Activated T-helper 1 cell treated with anti-CD3 and anti-CD28 coated beads, Interleukin-12 subunit alpha, Interleukin-12 subunit beta, Interleukin-2, Interleukin-4 antibody, amounts not matched to agents 30 ng/mL and 10 ng/mL and 1 ng/mL, durations not matched to agents 14 hours and 24 hours and 36 hours (primary cell): ENCODE data around the gene CUTA. TPM values are rescaled to one million over a fixed set of nuclear protein-coding genes. Genes with fewer than 3 reads are reported as not detected.
"Not testable (repeated sequence)": the region's sequence is repeated elsewhere in the genome, so short reads cannot be mapped to it uniquely, and the experiment has no call there.

ENCODE experiments used
- DNase-seq: peaks from one replicate; pipeline ENCODE4 v3.0.0; 2021; ENCODE audit warnings: low spot score
- H3K27ac Mint-ChIP-seq: one replicate; pipeline ENCODE4 v1.8.0; 2021; ENCODE audit warnings: mild to moderate bottlenecking, mixed read lengths
- H3K27me3 Mint-ChIP-seq: one replicate; pipeline ENCODE4 v1.8.0; 2022; ENCODE audit warnings: mild to moderate bottlenecking, moderate library complexity, mixed read lengths; ENCODE audit not compliant: insufficient read depth
- H3K36me3 Mint-ChIP-seq: one replicate; pipeline ENCODE4 v1.8.0; 2021; ENCODE audit warnings: low read depth, mixed read lengths
- H3K4me1 Mint-ChIP-seq: one replicate; pipeline ENCODE4 v1.8.0; 2021; ENCODE audit warnings: low read depth, mixed read lengths
- H3K4me3 Mint-ChIP-seq: one replicate; pipeline ENCODE4 v1.8.0; 2021; ENCODE audit warnings: mild to moderate bottlenecking, moderate library complexity, mixed read lengths
- H3K9me3 Mint-ChIP-seq: one replicate; pipeline ENCODE4 v1.8.0; 2021; ENCODE audit warnings: mixed read lengths
- intact Hi-C: fragments of 100-400 bp; cut with micrococcal nuclease; formaldehyde crosslinking; loops from one replicate; pipeline ENCODE4 v1.15.1; 2024
- total RNA-seq: library from RNA; stranded (reverse); gene quantifications from 2 replicates; pipeline ENCODE4 v1.2.3, GENCODE V29; 2022

CUTA gene
- total RNA-seq, 1 donor from 2014 or later = 131 TPM

DNA sequence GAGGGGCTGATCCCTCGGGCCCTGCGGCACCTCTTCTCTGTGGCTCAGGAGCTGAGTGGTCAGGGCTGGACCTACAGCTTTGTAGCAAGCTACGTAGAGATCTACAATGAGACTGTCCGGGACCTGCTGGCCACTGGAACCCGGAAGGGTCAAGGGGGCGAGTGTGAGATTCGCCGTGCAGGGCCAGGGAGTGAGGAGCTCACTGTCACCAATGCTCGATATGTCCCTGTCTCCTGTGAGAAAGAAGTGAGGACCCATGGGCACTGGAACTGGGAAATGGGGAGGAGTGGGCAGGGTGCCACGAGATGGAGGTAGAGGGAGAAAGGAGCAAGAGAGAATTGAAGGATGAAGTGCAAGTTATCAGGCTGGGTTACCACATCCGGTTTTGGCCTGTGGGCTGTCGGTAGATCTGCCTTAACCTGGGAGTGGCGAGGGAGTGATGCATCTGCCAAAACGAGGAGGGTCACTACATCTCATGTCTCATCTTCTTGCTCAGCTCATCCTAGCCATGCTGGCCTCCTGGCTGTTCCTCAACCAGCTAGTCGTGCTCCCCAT lies 12.4 kb downstream of the CUTA start:
- DNase-seq = no peak
- Mint-ChIP-seq H3K4me3 (no peak overlapping the region), H3K9me3 (no peaks in the 10 kb centered on the region), H3K27me3 (no peaks in the 10 kb centered on the region), H3K36me3 (peaks cover 56% of the 10 kb centered on the region), H3K27ac (peak overlapping the region; percentile 18), H3K4me1 (peaks cover 18% of the 10 kb centered on the region)
- intact Hi-C loops = no loop called here

DNA sequence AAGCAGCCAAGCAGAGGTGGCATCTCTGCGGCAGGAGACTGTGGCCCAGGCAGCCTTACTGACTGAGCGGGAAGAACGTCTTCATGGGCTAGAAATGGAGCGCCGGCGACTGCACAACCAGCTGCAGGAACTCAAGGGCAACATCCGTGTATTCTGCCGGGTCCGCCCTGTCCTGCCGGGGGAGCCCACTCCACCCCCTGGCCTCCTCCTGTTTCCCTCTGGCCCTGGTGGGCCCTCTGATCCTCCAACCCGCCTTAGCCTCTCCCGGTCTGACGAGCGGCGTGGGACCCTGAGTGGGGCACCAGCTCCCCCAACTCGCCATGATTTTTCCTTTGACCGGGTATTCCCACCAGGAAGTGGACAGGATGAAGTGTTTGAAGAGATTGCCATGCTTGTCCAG lies 13.0 kb downstream of the CUTA start:
- no peaks in the 10 kb centered on the region for H3K9me3 Mint-ChIP-seq
- no peak for DNase-seq
- peaks cover 15% of the 10 kb centered on the region for H3K4me1 Mint-ChIP-seq
- intact Hi-C loops = no loop called here
- H3K27ac Mint-ChIP-seq = no peak overlapping the region
- H3K36me3 Mint-ChIP-seq = peaks cover 61% of the 10 kb centered on the region
- H3K4me3 Mint-ChIP-seq = no peak overlapping the region
- H3K27me3 Mint-ChIP-seq = no peaks in the 10 kb centered on the region

DNA sequence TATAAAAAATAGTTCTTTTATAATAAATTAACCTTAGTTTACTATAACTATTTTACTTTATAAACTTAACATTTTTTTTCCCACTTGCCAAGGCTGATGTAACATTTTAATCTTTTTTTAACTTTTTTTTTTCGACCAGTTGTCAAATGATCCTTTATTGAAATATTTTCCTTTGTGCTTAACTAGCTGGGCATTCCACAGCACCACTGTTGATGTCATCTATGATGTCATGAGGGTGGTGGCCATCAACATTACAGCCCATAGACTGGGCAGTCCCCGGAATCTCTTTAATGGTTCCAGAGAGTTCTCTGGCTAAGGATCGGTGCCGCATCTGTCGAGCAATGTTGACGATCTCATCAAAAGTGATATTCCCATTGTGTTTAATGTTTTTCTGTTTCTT lies 18.0 kb downstream of the CUTA start:
- DNase-seq, intact Hi-C loops, H3K27ac Mint-ChIP-seq, H3K9me3 Mint-ChIP-seq, H3K4me3 Mint-ChIP-seq, H3K27me3 Mint-ChIP-seq: not testable (repeated sequence)
- H3K36me3 Mint-ChIP-seq = peaks cover 42% of the 10 kb centered on the region
- peaks cover 22% of the 10 kb centered on the region for H3K4me1 Mint-ChIP-seq

DNA sequence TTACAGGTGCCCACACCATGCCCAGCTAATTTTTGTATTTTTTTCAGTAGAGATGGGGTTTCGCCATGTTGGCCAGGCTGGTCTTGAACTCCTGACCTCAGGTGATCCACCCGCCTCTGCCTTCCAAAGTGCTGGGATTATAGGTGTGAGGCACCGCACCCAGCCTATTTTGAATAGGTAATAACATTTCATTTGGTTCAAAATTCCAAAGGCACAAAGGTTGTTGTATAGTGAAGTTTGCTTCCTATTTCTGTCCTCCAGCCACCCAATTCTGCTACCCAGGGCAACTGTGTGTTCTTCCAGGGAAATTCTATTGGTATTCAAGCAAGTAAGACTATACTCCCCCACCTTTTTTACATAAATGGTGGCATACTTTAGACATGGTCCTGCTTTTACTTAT lies 19.3 kb downstream of the CUTA start:
- H3K9me3 Mint-ChIP-seq, DNase-seq, intact Hi-C loops, H3K27me3 Mint-ChIP-seq, H3K4me3 Mint-ChIP-seq, H3K27ac Mint-ChIP-seq: not testable (repeated sequence)
- peaks cover 33% of the 10 kb centered on the region for H3K4me1 Mint-ChIP-seq
- peaks cover 33% of the 10 kb centered on the region for H3K36me3 Mint-ChIP-seq

DNA sequence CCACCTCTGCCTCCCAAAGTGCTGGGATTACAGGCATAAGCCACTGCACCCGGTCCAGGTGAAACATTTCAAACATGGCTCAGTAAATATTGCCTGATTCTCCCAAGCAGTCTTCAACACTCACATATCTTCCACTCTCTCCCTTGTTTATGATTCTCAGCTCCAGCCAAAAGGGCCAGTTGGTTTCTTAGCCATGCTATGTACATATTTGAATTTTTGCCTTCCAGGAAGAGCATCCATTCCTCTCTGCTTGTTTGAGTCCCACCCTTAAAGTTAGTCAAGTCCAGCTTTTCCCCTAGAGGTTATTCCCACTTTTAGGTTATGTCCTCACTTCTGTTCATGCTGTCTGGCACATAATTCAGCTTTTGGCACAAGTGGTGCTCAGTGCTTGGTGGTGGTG lies 20.4 kb downstream of the CUTA start:
- H3K9me3 Mint-ChIP-seq = no peaks in the 10 kb centered on the region
- intact Hi-C loops = no loop called here
- DNase-seq = no peak
- H3K4me1 Mint-ChIP-seq = peaks cover 41% of the 10 kb centered on the region
- H3K27ac Mint-ChIP-seq = peak overlapping the region; percentile 66
- H3K36me3 Mint-ChIP-seq = peaks cover 30% of the 10 kb centered on the region
- H3K4me3 Mint-ChIP-seq = no peak overlapping the region
- no peaks in the 10 kb centered on the region for H3K27me3 Mint-ChIP-seq

DNA sequence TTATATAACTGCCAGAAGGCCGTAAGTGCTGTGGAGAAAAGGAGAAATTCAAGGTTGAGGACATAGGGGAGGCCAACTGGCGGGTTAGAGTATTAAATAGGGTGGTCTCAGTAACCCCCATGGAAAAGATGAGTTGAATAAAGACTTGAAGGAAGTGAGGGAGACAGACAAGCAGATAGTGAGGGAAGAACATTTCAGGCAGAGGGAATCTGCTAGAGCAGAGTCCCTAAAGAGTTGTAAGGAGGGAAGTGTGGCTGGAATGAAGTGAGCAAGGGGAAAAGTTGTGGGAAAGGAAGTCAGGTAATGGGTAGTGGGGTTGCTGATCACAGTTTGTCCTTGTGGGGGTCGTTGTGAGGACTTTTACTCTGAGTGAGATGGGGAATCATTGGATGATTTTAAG lies 24.9 kb downstream of the CUTA start:
- peak overlapping the region; percentile 94 for H3K27ac Mint-ChIP-seq
- no peaks in the 10 kb centered on the region for H3K9me3 Mint-ChIP-seq
- DNase-seq = no peak
- peaks cover 54% of the 10 kb centered on the region for H3K4me1 Mint-ChIP-seq
- peaks cover 2% of the 10 kb centered on the region for H3K27me3 Mint-ChIP-seq
- intact Hi-C loops = loop anchor here (5.0 kb wide), 3 partner anchors 229 to 1196 kb away; partner anchors contain the start of genes ITPR3 and LEMD2
- peaks cover 17% of the 10 kb centered on the region for H3K36me3 Mint-ChIP-seq
- H3K4me3 Mint-ChIP-seq = peak overlapping the region; percentile 84

DNA sequence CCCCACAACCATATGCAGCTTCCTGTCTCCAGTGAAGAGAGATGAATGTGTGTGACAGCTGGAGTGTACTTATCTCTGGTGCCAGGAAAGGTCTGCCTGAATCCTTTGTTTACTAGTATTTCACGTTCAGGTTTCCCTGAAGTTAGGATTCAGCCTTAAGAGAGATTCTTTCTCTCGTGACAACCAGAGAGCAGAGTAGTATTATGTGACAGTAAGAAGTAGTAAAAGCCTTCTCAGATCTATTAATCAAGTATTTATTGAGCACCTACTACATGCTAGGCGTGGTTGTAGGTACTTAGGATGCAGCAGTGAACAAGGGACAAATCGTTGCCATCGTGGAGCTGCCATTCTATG lies 25.3 kb downstream of the CUTA start:
- H3K4me3 Mint-ChIP-seq = peak overlapping the region; percentile 84
- no peak for DNase-seq
- H3K4me1 Mint-ChIP-seq = peaks cover 50% of the 10 kb centered on the region
- intact Hi-C loops = loop anchor here (5.0 kb wide), 3 partner anchors 230 to 1195 kb away; partner anchors contain the start of genes ITPR3 and LEMD2
- peak overlapping the region; percentile 94 for H3K27ac Mint-ChIP-seq
- H3K36me3 Mint-ChIP-seq = peaks cover 13% of the 10 kb centered on the region
- no peaks in the 10 kb centered on the region for H3K9me3 Mint-ChIP-seq
- peaks cover 2% of the 10 kb centered on the region for H3K27me3 Mint-ChIP-seq

DNA sequence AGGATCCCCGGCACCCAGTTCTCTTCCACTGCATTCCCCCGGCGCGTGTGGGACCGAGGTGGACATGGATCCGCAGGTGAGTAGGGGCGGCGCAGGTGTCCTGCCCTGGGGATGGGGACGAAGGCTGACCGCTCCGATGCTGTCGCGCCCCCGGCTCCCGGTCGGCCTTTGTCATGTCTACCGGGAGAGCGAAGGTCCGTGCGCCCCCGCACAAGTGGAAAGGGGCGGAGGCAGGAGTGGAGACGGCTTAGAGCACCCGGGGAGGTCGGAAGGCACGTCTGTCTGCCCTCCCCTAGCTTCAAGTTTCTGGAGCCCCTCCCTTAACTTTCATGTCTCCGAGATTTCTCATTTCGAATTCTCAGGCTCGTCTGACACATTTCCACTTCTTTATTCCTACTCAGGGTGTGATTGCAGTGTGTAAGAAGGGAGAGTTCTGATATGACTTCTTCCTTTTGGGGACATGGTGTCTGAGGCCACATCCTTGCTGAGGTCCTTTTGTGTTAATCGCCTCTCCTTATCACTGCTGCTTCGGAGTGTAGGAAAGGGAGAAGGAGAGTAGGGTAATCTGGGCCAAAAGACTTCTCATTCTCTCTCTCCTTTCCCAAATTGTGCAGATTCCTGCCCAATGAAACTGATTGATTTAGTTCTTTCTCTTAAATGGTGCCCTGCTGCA lies 25.8 kb downstream of the CUTA start:
- peaks cover 12% of the 10 kb centered on the region for H3K36me3 Mint-ChIP-seq
- no peaks in the 10 kb centered on the region for H3K9me3 Mint-ChIP-seq
- intact Hi-C loops = loop anchor here (1.0 to 5.0 kb wide), 20 partner anchors 18 to 1195 kb away; partner anchors contain the start of genes BAK1, BRD2, CUTA and ITPR3
- peak overlapping the region; percentile 84 for H3K4me3 Mint-ChIP-seq
- DNase-seq = peak; percentile 21
- peak overlapping the region; percentile 94 for H3K27ac Mint-ChIP-seq
- H3K27me3 Mint-ChIP-seq = peaks cover 2% of the 10 kb centered on the region
- H3K4me1 Mint-ChIP-seq = peaks cover 47% of the 10 kb centered on the region

DNA sequence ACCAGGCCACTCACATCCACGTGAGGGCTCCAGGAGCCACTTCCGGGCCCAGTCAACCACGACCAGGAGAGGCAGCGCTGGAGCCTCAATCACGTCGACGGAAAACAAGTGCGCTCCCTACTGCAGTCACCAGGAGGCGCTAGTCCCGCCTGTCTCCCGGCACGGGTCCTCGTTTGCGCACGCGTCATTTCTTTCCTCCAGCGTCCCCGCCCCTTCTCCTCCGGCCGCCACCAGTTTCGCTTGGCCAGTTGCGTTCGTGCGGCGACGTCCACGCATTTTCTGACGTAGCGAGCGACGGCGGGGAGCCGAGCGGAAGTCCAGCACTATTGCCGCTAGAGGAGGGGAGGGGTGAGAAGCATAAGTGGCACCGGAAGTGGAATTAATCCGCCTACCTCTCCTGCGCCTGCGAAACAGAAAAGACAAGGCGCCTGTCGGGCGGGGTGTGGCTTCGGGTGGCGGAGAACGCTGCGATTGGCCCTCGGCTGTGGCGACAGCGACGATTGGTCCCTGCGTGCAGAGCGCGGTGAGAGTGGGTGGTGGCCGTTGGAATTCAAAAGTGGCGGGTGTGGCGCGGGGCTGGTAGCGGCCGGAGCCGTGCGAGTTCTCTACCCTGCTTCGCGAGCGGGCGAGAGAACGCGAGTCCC lies 26.5 kb downstream of the CUTA start, which contains the start of gene KIFC1:
TSS of gene KIFC1 (plus strand) at position 546 of the 644 bp plus-strand sequence. CDS start 163 bp downstream, outside the sequence.
- no peaks in the 10 kb centered on the region for H3K9me3 Mint-ChIP-seq
- peak within 1 kb of the TSS; percentile 94 for H3K27ac Mint-ChIP-seq
- H3K4me3 Mint-ChIP-seq = peak within 1 kb of the TSS; percentile 84
- peaks cover 47% of the 10 kb centered on the region for H3K4me1 Mint-ChIP-seq
- DNase-seq = peak; percentile 99
- peaks cover 2% of the 10 kb centered on the region for H3K27me3 Mint-ChIP-seq
- peaks cover 12% of the 10 kb centered on the region for H3K36me3 Mint-ChIP-seq
- intact Hi-C loops = loop anchor here (1.0 to 5.0 kb wide), 20 partner anchors 19 to 1194 kb away; partner anchors contain the start of genes BAK1, BRD2, CUTA and ITPR3

DNA sequence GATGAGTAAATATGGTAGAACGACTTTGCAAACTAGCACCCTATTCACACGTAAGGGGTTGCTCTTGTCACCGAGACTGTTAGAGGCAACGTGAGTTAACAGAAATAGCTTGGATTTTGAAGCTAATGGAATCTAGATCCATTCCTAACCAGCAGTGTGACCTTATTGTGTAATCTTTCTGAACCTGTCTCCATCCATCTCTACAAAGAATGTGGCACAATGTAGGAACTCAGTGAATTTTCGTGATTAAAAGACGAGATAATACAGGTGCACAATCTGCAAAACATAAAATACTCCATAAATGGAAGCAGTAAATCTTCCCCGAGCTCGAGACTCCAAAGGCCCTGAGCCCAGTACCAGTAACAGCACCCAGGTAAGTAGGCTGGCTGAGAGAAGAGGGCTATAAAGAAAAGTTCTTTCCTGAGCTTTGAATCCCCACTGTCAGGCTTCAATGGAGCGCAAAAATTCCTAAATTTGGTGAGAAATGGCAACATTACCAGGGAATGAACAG lies 27.1 kb downstream of the CUTA start:
- Mint-ChIP-seq H3K36me3 (peaks cover 12% of the 10 kb centered on the region), H3K9me3 (no peaks in the 10 kb centered on the region), H3K4me3 (peak overlapping the region; percentile 84), H3K27ac (peak overlapping the region; percentile 94), H3K27me3 (peaks cover 2% of the 10 kb centered on the region), H3K4me1 (peaks cover 43% of the 10 kb centered on the region)
- intact Hi-C loops = loop anchor here (1.0 to 5.0 kb wide), 20 partner anchors 19 to 1194 kb away; partner anchors contain the start of genes BAK1, BRD2, CUTA and ITPR3
- no peak for DNase-seq

DNA sequence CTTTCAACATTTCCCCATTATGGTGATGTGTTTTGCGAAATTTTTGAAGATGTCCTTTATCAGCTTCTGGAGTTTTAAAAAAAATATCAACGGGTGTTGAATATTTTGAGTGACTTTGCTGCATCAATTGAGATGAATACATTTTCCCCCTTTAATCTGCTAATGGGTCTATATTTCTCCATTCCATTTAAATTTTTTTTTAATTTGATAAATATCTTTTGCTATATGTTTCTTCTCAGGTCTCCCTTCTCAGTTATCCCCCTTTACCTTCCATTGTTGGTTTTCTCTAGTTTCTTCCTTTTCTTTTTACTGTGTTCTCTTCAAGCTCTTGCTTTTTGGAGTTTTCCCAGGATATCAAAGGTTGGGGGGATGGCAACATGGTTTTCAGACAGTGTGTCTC lies 27.7 kb downstream of the CUTA start:
- intact Hi-C loops = loop anchor here (2.0 to 5.0 kb wide), 5 partner anchors 101 to 1193 kb away; partner anchors contain the start of genes BAK1, ITPR3, LEMD2 and PFDN6
- peaks cover 2% of the 10 kb centered on the region for H3K27me3 Mint-ChIP-seq
- no peaks in the 10 kb centered on the region for H3K9me3 Mint-ChIP-seq
- no peak overlapping the region for H3K27ac Mint-ChIP-seq
- DNase-seq = no peak
- H3K36me3 Mint-ChIP-seq = peaks cover 8% of the 10 kb centered on the region
- H3K4me3 Mint-ChIP-seq = no peak overlapping the region
- peaks cover 37% of the 10 kb centered on the region for H3K4me1 Mint-ChIP-seq

DNA sequence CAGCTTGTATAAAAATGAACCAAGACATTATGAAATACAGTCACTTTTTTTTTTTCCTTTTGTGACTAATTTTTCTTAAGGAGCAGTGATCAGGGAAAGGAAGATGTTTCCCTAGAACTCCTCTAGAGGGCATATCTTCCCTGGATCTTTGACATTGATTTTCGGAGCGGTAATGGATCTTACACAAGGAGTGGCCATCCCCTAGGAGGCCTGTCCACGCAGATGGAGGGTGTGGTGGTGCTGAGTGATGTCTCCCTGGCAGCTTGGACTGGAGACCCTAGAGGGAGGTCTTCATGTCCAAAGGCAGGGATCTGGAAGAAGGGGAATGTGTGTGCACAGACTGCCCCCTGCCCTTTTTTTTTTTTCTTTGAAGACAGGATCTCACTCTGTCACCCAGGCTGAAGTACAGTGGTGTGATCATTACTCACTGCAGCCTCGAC lies 33.3 kb downstream of the CUTA start:
- no peak overlapping the region for H3K27ac Mint-ChIP-seq
- intact Hi-C loops = no loop called here
- peaks cover 3% of the 10 kb centered on the region for H3K27me3 Mint-ChIP-seq
- no peaks in the 10 kb centered on the region for H3K4me1 Mint-ChIP-seq
- H3K36me3 Mint-ChIP-seq = no peaks in the 10 kb centered on the region
- H3K4me3 Mint-ChIP-seq = no peak overlapping the region
- no peaks in the 10 kb centered on the region for H3K9me3 Mint-ChIP-seq
- no peak for DNase-seq
